ENCODE results near the gene NOD2.

NOD2 gene

GRCh38 chr16:50659806-50660205, 33.6 kb upstream of the NOD2 start:
- no peaks in the 10 kb centered on the region for H3K36me3 ChIP-seq (ENCODE audit: control insufficient read depth, insufficient read depth, low read length)
- 90 to 100% methylated on average over 1 to 4 of the region's 5 CpGs for WGBS, 2 experiments (ENCODE audit: insufficient coverage in 2 of 2)
- no peak overlapping the region for H3K27ac ChIP-seq (ENCODE audit: low read depth, low read length, severe bottlenecking)
- no peak overlapping the region for H3K4me3 ChIP-seq (ENCODE audit: extremely low read depth, insufficient read depth, low read length, poor library complexity, severe bottlenecking)
- peaks cover 6% of the 10 kb centered on the region for H3K9me3 ChIP-seq (ENCODE audit: control insufficient read depth, low read length)
- H3K4me1 ChIP-seq (ENCODE audit: control insufficient read depth, insufficient read depth, low read length, poor library complexity, severe bottlenecking), result peaks cover 5% of the 10 kb centered on the region

- Histone ChIP-seq H3K4me1 (ENCODE audit: control insufficient read depth, insufficient read depth, low read length, poor library complexity, severe bottlenecking) (no peaks in the 10 kb centered on the region), H3K4me3 (ENCODE audit: extremely low read depth, insufficient read depth, low read length, poor library complexity, severe bottlenecking) (no peak overlapping the region), H3K27ac (ENCODE audit: low read depth, low read length, severe bottlenecking) (no peak overlapping the region), H3K9me3 (ENCODE audit: control insufficient read depth, low read length) (peaks cover 6% of the 10 kb centered on the region), H3K36me3 (ENCODE audit: control insufficient read depth, insufficient read depth, low read length) (no peaks in the 10 kb centered on the region)
- WGBS, 2 experiments (ENCODE audit: insufficient coverage in 2 of 2), result 95% methylated on average over 8 to 10 of the region's 10 CpGs
Observed at GRCh38 chr16:50662306-50662940, 31.0 kb upstream of the NOD2 start.

- peaks cover 6% of the 10 kb centered on the region for H3K9me3 ChIP-seq (ENCODE audit: control insufficient read depth, low read length)
- 95 to 97% methylated on average over 3 of the region's 5 CpGs for WGBS, 2 experiments (ENCODE audit: insufficient coverage in 2 of 2)
- H3K27ac ChIP-seq (ENCODE audit: low read depth, low read length, severe bottlenecking), result no peak overlapping the region
- no peak overlapping the region for H3K4me3 ChIP-seq (ENCODE audit: extremely low read depth, insufficient read depth, low read length, poor library complexity, severe bottlenecking)
- H3K36me3 ChIP-seq (ENCODE audit: control insufficient read depth, insufficient read depth, low read length), result no peaks in the 10 kb centered on the region
- no peaks in the 10 kb centered on the region for H3K4me1 ChIP-seq (ENCODE audit: control insufficient read depth, insufficient read depth, low read length, poor library complexity, severe bottlenecking)
Observed at GRCh38 chr16:50664270-50664669, 29.1 kb upstream of the NOD2 start.

- Histone ChIP-seq H3K36me3 (ENCODE audit: control insufficient read depth, insufficient read depth, low read length) (no peaks in the 10 kb centered on the region), H3K27ac (ENCODE audit: low read depth, low read length, severe bottlenecking) (no peak overlapping the region), H3K4me1 (ENCODE audit: control insufficient read depth, insufficient read depth, low read length, poor library complexity, severe bottlenecking) (no peaks in the 10 kb centered on the region), H3K4me3 (ENCODE audit: extremely low read depth, insufficient read depth, low read length, poor library complexity, severe bottlenecking) (no peak overlapping the region), H3K9me3 (ENCODE audit: control insufficient read depth, low read length) (peaks cover 6% of the 10 kb centered on the region)
- 41 to 52% methylated on average over 20 to 35 of the region's 40 CpGs for WGBS, 2 experiments (ENCODE audit: insufficient coverage in 2 of 2)
Observed at GRCh38 chr16:50665128-50665878, 28.1 kb upstream of the NOD2 start.

- H3K27ac ChIP-seq (ENCODE audit: low read depth, low read length, severe bottlenecking), result no peak overlapping the region
- H3K4me1 ChIP-seq (ENCODE audit: control insufficient read depth, insufficient read depth, low read length, poor library complexity, severe bottlenecking), result no peaks in the 10 kb centered on the region
- H3K4me3 ChIP-seq (ENCODE audit: extremely low read depth, insufficient read depth, low read length, poor library complexity, severe bottlenecking), result no peak overlapping the region
- 93 to 97% methylated on average over 6 of the region's 9 CpGs for WGBS, 2 experiments (ENCODE audit: insufficient coverage in 2 of 2)
- peaks cover 14% of the 10 kb centered on the region for H3K9me3 ChIP-seq (ENCODE audit: control insufficient read depth, low read length)
- H3K36me3 ChIP-seq (ENCODE audit: control insufficient read depth, insufficient read depth, low read length), result no peaks in the 10 kb centered on the region
Observed at GRCh38 chr16:50666658-50667496, 26.5 kb upstream of the NOD2 start.

GRCh38 chr16:50667497-50668367, 25.7 kb upstream of the NOD2 start:
- H3K27ac ChIP-seq (ENCODE audit: low read depth, low read length, severe bottlenecking), result no peak overlapping the region
- peaks cover 21% of the 10 kb centered on the region for H3K9me3 ChIP-seq (ENCODE audit: control insufficient read depth, low read length)
- WGBS, 2 experiments (ENCODE audit: insufficient coverage in 2 of 2), result 94 to 95% methylated on average over 15 to 21 of the region's 21 CpGs
- no peak overlapping the region for H3K4me3 ChIP-seq (ENCODE audit: extremely low read depth, insufficient read depth, low read length, poor library complexity, severe bottlenecking)
- no peaks in the 10 kb centered on the region for H3K4me1 ChIP-seq (ENCODE audit: control insufficient read depth, insufficient read depth, low read length, poor library complexity, severe bottlenecking)
- H3K36me3 ChIP-seq (ENCODE audit: control insufficient read depth, insufficient read depth, low read length), result no peaks in the 10 kb centered on the region

GRCh38 chr16:50668368-50669008, 24.9 kb upstream of the NOD2 start:
- 82 to 94% methylated on average over 3 of the region's 5 CpGs for WGBS, 2 experiments (ENCODE audit: insufficient coverage in 2 of 2)
- Histone ChIP-seq H3K4me3 (ENCODE audit: extremely low read depth, insufficient read depth, low read length, poor library complexity, severe bottlenecking) (no peak overlapping the region), H3K36me3 (ENCODE audit: control insufficient read depth, insufficient read depth, low read length) (no peaks in the 10 kb centered on the region), H3K4me1 (ENCODE audit: control insufficient read depth, insufficient read depth, low read length, poor library complexity, severe bottlenecking) (no peaks in the 10 kb centered on the region), H3K27ac (ENCODE audit: low read depth, low read length, severe bottlenecking) (no peak overlapping the region), H3K9me3 (ENCODE audit: control insufficient read depth, low read length) (peaks cover 22% of the 10 kb centered on the region)

- Histone ChIP-seq H3K9me3 (ENCODE audit: control insufficient read depth, low read length) (peaks cover 17% of the 10 kb centered on the region), H3K27ac (ENCODE audit: low read depth, low read length, severe bottlenecking) (no peak overlapping the region), H3K36me3 (ENCODE audit: control insufficient read depth, insufficient read depth, low read length) (no peaks in the 10 kb centered on the region), H3K4me1 (ENCODE audit: control insufficient read depth, insufficient read depth, low read length, poor library complexity, severe bottlenecking) (no peaks in the 10 kb centered on the region), H3K4me3 (ENCODE audit: extremely low read depth, insufficient read depth, low read length, poor library complexity, severe bottlenecking) (no peak overlapping the region)
- WGBS, 2 experiments (ENCODE audit: insufficient coverage in 2 of 2), result 96 to 98% methylated on average over 4 of the region's 4 CpGs
Observed at GRCh38 chr16:50669741-50670140, 23.7 kb upstream of the NOD2 start.

GRCh38 chr16:50670476-50670875, 22.9 kb upstream of the NOD2 start:
- Histone ChIP-seq H3K36me3 (ENCODE audit: control insufficient read depth, insufficient read depth, low read length) (no peaks in the 10 kb centered on the region), H3K4me3 (ENCODE audit: extremely low read depth, insufficient read depth, low read length, poor library complexity, severe bottlenecking) (no peak overlapping the region), H3K27ac (ENCODE audit: low read depth, low read length, severe bottlenecking) (no peak overlapping the region), H3K4me1 (ENCODE audit: control insufficient read depth, insufficient read depth, low read length, poor library complexity, severe bottlenecking) (no peaks in the 10 kb centered on the region), H3K9me3 (ENCODE audit: control insufficient read depth, low read length) (peaks cover 16% of the 10 kb centered on the region)
- 90 to 100% methylated on average over 4 to 6 of the region's 6 CpGs for WGBS, 2 experiments (ENCODE audit: insufficient coverage in 2 of 2)
